H1 (cell line): ENCODE data around the gene PAX5. TPM values are rescaled to one million over a fixed set of nuclear protein-coding genes. Genes with fewer than 3 reads are reported as not detected.

Source experiments
- BRCA1 ChIP-seq: IDR thresholded peaks from 2 replicates; pipeline ENCODE4 v1.6.1; 2012; ENCODE audit warnings: low read depth, low read length, improper control_type of control experiment
- CBX5 ChIP-seq: fragments of 300-800, 300-1000 bp; sonication (generic); IDR thresholded peaks from 2 replicates; pipeline ENCODE4 v1.7.1; 2016; ENCODE audit warnings: antibody characterized with exemption, low read length, low read depth
- GABPA ChIP-seq: IDR thresholded peaks from 2 replicates; pipeline ENCODE4 v1.6.1; 2011; ENCODE audit warnings: mild to moderate bottlenecking, low read length, moderate library complexity, borderline replicate concordance; ENCODE audit not compliant: insufficient read depth
- HDAC2 ChIP-seq, 2 experiments: fragments of 300-600 bp in 1 of 2; sonication (generic) in 1 of 2; IDR thresholded peaks; 2 replicates each; pipeline ENCODE4 v1.6.1; 2011 to 2012; ENCODE audit warnings: low read depth in 2 of 2, low read length in 2 of 2, mild to moderate bottlenecking in 2 of 2, moderate library complexity in 2 of 2, borderline replicate concordance in 1 of 2, inconsistent platforms in 1 of 2
- POLR2A ChIP-seq, 2 experiments: IDR thresholded peaks; 1 replicate in 1 of 2; 2 replicates in 1 of 2; pipeline ENCODE4 v1.6.1; 2011; ENCODE audit warnings: low read depth in 2 of 2, low read length in 2 of 2, mild to moderate bottlenecking in 2 of 2; ENCODE audit errors: control extremely low read depth in 1 of 2
- SIN3A ChIP-seq, 2 experiments: IDR thresholded peaks in 1 of 2; conservative IDR thresholded peaks in 1 of 2; 2 replicates each; pipeline ENCODE4 v1.6.1; 2011 to 2012; ENCODE audit warnings: low read length in 2 of 2, improper control_type of control experiment in 1 of 2, low read depth in 1 of 2, mild to moderate bottlenecking in 1 of 2
- SRF ChIP-seq: IDR thresholded peaks from 2 replicates; pipeline ENCODE4 v1.6.1; 2011; ENCODE audit warnings: mild to moderate bottlenecking, low read depth, low read length, moderate library complexity
- SUZ12 ChIP-seq: fragments of 200-600 bp; sonication (generic); IDR thresholded peaks from 2 replicates; pipeline ENCODE4 v1.6.1; 2012; ENCODE audit warnings: mild to moderate bottlenecking, inconsistent platforms, low read length, moderate library complexity, mixed read lengths
- TAF7 ChIP-seq: optimal IDR thresholded peaks from 2 replicates; pipeline ENCODE3; 2011; ENCODE audit warnings: low read depth, mild to moderate bottlenecking, inconsistent platforms, low read length, moderate library complexity, borderline replicate concordance
- YY1 ChIP-seq: IDR thresholded peaks from 2 replicates; pipeline ENCODE4 v1.6.1; 2011; ENCODE audit warnings: low read depth, mild to moderate bottlenecking, low read length
- polyA plus RNA-seq, 7 experiments: library from polyadenylated mRNA; depleted of rRNA in 3 of 7; stranded (reverse) in 5 of 7; unstranded in 2 of 7; fragments of >200 nt in 5 of 7; fragments of 200-250 nt in 2 of 7; gene quantifications; 1 replicate in 5 of 7; 2 replicates in 1 of 7; 4 replicates in 1 of 7; pipeline versions ENCODE4 v1.2.1 to v1.2.3, GENCODE V29; 2011 to 2013; ENCODE audit warnings: missing spikeins in 2 of 7, mixed read lengths in 2 of 7
- total RNA-seq: library from RNA; stranded (reverse); fragmentation: NEBNext Ultra II Directional; extraction: Animal tissue kit (Norgen Biotek cat#: 25700); gene quantifications from 2 replicates; pipeline ENCODE4 v1.2.1, GENCODE V29; 2021
- TF ChIP-seq, protein P1 (sequence below): fragments of 300-600 bp; sonication (generic); IDR thresholded peaks from 2 replicates; pipeline ENCODE4 v1.7.1; 2012; ENCODE audit warnings: low read length, moderate library complexity, mild to moderate bottlenecking, inconsistent platforms; ENCODE audit not compliant: insufficient replicate concordance

Gene PAX5
- total and polyA plus RNA-seq, 2 of the 8 experiments (the other 6 are each of a cell fraction or from before 2014, with no cell fraction given), result 0.29 to 0.43 TPM

- TF ChIP-seq, protein P1, sequence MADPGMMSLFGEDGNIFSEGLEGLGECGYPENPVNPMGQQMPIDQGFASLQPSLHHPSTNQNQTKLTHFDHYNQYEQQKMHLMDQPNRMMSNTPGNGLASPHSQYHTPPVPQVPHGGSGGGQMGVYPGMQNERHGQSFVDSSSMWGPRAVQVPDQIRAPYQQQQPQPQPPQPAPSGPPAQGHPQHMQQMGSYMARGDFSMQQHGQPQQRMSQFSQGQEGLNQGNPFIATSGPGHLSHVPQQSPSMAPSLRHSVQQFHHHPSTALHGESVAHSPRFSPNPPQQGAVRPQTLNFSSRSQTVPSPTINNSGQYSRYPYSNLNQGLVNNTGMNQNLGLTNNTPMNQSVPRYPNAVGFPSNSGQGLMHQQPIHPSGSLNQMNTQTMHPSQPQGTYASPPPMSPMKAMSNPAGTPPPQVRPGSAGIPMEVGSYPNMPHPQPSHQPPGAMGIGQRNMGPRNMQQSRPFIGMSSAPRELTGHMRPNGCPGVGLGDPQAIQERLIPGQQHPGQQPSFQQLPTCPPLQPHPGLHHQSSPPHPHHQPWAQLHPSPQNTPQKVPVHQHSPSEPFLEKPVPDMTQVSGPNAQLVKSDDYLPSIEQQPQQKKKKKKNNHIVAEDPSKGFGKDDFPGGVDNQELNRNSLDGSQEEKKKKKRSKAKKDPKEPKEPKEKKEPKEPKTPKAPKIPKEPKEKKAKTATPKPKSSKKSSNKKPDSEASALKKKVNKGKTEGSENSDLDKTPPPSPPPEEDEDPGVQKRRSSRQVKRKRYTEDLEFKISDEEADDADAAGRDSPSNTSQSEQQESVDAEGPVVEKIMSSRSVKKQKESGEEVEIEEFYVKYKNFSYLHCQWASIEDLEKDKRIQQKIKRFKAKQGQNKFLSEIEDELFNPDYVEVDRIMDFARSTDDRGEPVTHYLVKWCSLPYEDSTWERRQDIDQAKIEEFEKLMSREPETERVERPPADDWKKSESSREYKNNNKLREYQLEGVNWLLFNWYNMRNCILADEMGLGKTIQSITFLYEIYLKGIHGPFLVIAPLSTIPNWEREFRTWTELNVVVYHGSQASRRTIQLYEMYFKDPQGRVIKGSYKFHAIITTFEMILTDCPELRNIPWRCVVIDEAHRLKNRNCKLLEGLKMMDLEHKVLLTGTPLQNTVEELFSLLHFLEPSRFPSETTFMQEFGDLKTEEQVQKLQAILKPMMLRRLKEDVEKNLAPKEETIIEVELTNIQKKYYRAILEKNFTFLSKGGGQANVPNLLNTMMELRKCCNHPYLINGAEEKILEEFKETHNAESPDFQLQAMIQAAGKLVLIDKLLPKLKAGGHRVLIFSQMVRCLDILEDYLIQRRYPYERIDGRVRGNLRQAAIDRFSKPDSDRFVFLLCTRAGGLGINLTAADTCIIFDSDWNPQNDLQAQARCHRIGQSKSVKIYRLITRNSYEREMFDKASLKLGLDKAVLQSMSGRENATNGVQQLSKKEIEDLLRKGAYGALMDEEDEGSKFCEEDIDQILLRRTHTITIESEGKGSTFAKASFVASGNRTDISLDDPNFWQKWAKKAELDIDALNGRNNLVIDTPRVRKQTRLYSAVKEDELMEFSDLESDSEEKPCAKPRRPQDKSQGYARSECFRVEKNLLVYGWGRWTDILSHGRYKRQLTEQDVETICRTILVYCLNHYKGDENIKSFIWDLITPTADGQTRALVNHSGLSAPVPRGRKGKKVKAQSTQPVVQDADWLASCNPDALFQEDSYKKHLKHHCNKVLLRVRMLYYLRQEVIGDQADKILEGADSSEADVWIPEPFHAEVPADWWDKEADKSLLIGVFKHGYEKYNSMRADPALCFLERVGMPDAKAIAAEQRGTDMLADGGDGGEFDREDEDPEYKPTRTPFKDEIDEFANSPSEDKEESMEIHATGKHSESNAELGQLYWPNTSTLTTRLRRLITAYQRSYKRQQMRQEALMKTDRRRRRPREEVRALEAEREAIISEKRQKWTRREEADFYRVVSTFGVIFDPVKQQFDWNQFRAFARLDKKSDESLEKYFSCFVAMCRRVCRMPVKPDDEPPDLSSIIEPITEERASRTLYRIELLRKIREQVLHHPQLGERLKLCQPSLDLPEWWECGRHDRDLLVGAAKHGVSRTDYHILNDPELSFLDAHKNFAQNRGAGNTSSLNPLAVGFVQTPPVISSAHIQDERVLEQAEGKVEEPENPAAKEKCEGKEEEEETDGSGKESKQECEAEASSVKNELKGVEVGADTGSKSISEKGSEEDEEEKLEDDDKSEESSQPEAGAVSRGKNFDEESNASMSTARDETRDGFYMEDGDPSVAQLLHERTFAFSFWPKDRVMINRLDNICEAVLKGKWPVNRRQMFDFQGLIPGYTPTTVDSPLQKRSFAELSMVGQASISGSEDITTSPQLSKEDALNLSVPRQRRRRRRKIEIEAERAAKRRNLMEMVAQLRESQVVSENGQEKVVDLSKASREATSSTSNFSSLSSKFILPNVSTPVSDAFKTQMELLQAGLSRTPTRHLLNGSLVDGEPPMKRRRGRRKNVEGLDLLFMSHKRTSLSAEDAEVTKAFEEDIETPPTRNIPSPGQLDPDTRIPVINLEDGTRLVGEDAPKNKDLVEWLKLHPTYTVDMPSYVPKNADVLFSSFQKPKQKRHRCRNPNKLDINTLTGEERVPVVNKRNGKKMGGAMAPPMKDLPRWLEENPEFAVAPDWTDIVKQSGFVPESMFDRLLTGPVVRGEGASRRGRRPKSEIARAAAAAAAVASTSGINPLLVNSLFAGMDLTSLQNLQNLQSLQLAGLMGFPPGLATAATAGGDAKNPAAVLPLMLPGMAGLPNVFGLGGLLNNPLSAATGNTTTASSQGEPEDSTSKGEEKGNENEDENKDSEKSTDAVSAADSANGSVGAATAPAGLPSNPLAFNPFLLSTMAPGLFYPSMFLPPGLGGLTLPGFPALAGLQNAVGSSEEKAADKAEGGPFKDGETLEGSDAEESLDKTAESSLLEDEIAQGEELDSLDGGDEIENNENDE, result no peak
- no peak for TF ChIP-seq POLR2A (IDR thresholded peaks at IDR 0.05; ENCODE audit: control extremely low read depth in 1 of 2, low read depth in 2 of 2, low read length in 2 of 2)
- TF ChIP-seq HDAC2 (IDR thresholded peaks at IDR 0.05; ENCODE audit: borderline replicate concordance in 1 of 2, low read depth in 2 of 2, low read length in 2 of 2), result no peak
- TF ChIP-seq YY1, result no peak
- TF ChIP-seq SRF, result no peak
- TF ChIP-seq SIN3A (conservative IDR thresholded peaks at IDR 0.05 in 1 of 2, IDR thresholded peaks at IDR 0.05 in 1 of 2; ENCODE audit: low read depth in 1 of 2, low read length in 2 of 2), result no peak
- TF ChIP-seq BRCA1, result no peak
- TF ChIP-seq CBX5, result no peak
- TF ChIP-seq GABPA, result no peak
- TF ChIP-seq TAF7, result no peak
- no peak for TF ChIP-seq SUZ12
- TF ChIP-seq, all 59 proteins: peak for 0
Observed at GRCh38 chr9:37004424-37004935, 29.6 kb downstream of the PAX5 start (continued).
